Uterine smooth muscle cell (primary cell): ENCODE measurements around the gene UBA5. TPM values are rescaled to one million over a fixed set of nuclear protein-coding genes. Genes with fewer than 3 reads are reported as not detected.

Experiments used
- total RNA-seq: library from RNA; depleted of rRNA; stranded (reverse); fragments of >200 nt; gene quantifications from 2 replicates; pipeline ENCODE4 v1.2.3, GENCODE V29; 2014

UBA5 gene
- 49.0 and 52.1 TPM in 2 replicates for total RNA-seq

GRCh38 chr3:132660052-132660810 is at the start of gene UBA5:
TSS of gene UBA5 (plus strand) at chr3:132660329. CDS start at chr3:132660538, 209 bp downstream.

GRCh38 chr3:132659365-132660051 is 621 bp upstream of the UBA5 start, which contains the start of gene ACAD11:
TSS of gene ACAD11 (minus strand) at chr3:132659809. CDS start at chr3:132659751, 58 bp downstream.

GRCh38 chr3:132722165-132723023 is 62.3 kb downstream of the UBA5 start, which contains the start of gene NPHP3:
TSS of gene NPHP3 (minus strand) at chr3:132722409. CDS start at chr3:132722355, 54 bp downstream.

Other genes starting within 250 kb of the UBA5 start
- 103 and 107 TPM in 2 replicates for gene DNAJC13, start 242.8 kb upstream of the UBA5 start, total RNA-seq
- 1.5 and 2.1 TPM in 2 replicates for gene ACKR4, start 63.1 kb upstream of the UBA5 start, total RNA-seq
- gene ACAD11, start 520 bp upstream of the UBA5 start, total RNA-seq: 54.6 and 68.4 TPM in 2 replicates
- gene NPHP3, start 62.1 kb downstream of the UBA5 start, total RNA-seq: 29.5 and 31.5 TPM in 2 replicates